ENCODE results near the gene OR4D5. TPM values are rescaled to one million over a fixed set of nuclear protein-coding genes. Genes with fewer than 3 reads are reported as not detected.

The OR4D5 gene
- total RNA-seq, 1 donor = not detected

DNA sequence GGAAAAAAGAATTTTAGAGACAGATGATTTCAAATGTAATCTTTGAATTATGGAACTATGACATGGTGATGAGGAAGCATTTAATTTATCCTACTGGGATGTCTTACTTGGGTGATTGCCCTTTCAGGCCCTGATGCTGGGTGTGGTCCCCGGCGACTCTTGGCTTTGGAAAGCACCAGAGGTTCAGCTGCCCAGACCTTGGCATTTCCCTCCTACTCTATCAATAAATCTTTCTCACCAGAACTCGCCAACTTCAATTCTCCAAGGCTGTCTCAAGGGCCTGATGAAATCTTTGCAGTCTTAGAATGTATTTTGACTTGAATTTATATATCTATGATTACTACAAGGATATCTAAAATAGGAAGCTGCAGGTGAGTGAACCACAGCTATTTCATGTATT is 18.5 kb upstream of the OR4D5 start:
- no peak overlapping the region for H3K4me3 ChIP-seq (ENCODE audit: low read depth, low read length)
- TF ChIP-seq, protein P1, sequence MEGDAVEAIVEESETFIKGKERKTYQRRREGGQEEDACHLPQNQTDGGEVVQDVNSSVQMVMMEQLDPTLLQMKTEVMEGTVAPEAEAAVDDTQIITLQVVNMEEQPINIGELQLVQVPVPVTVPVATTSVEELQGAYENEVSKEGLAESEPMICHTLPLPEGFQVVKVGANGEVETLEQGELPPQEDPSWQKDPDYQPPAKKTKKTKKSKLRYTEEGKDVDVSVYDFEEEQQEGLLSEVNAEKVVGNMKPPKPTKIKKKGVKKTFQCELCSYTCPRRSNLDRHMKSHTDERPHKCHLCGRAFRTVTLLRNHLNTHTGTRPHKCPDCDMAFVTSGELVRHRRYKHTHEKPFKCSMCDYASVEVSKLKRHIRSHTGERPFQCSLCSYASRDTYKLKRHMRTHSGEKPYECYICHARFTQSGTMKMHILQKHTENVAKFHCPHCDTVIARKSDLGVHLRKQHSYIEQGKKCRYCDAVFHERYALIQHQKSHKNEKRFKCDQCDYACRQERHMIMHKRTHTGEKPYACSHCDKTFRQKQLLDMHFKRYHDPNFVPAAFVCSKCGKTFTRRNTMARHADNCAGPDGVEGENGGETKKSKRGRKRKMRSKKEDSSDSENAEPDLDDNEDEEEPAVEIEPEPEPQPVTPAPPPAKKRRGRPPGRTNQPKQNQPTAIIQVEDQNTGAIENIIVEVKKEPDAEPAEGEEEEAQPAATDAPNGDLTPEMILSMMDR (IDR thresholded peaks at IDR 0.05; ENCODE audit: insufficient read depth, low read depth, low read length) = no peak
- no peak for DNase-seq (ENCODE audit: low read depth)

- H3K4me3 ChIP-seq (ENCODE audit: low read depth, low read length) = no peak overlapping the region
- TF ChIP-seq, protein P1 (IDR thresholded peaks at IDR 0.05; ENCODE audit: insufficient read depth, low read depth, low read length) = no peak
- no peak for DNase-seq (ENCODE audit: low read depth)
Measured at GRCh38 chr11:123924027-123924426, 15.4 kb upstream of the OR4D5 start.

DNA sequence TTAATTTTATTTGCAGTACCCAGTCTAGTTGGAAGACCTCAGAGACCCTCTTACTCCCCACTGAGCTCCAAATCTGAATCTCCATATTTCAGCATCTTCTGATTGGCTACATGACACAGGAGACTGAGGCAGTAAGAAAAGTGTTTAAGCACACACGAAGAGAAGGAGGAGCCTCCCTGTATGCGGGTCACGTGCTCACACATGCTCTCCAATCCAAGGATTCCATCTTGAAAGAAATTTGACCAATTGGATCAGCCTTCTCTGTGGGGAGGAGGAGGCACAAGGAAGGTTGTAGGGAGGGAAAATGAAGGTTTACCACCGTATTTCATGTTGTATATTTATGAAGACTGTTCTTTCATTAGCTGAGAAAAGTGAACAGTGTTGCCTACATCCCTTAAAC is 3.0 kb downstream of the OR4D5 start:
- no peak for DNase-seq (ENCODE audit: low read depth)
- H3K4me3 ChIP-seq (ENCODE audit: low read depth, low read length) = no peak overlapping the region
- TF ChIP-seq, protein P1 (IDR thresholded peaks at IDR 0.05; ENCODE audit: insufficient read depth, low read depth, low read length) = no peak

GRCh38 chr11:123943738-123944137 is 4.3 kb downstream of the OR4D5 start, which contains the start of gene OR6T1:
OR6T1 (minus strand) TSS chr11:123943838; CDS start chr11:123943838, 0 bp downstream.
- H3K4me3 ChIP-seq (ENCODE audit: low read depth, low read length) = no peak within 1 kb of the TSS
- DNase-seq (ENCODE audit: low read depth) = no peak
- TF ChIP-seq, protein P1 (IDR thresholded peaks at IDR 0.05; ENCODE audit: insufficient read depth, low read depth, low read length) = no peak

GRCh38 chr11:123945132-123945531 is 5.7 kb downstream of the OR4D5 start:
- H3K4me3 ChIP-seq (ENCODE audit: low read depth, low read length) = no peak overlapping the region
- no peak for DNase-seq (ENCODE audit: low read depth)
- TF ChIP-seq, protein P1 (IDR thresholded peaks at IDR 0.05; ENCODE audit: insufficient read depth, low read depth, low read length) = no peak

- TF ChIP-seq, protein P1 (IDR thresholded peaks at IDR 0.05; ENCODE audit: insufficient read depth, low read depth, low read length) = no peak
- no peak for DNase-seq (ENCODE audit: low read depth)
- no peak overlapping the region for H3K4me3 ChIP-seq (ENCODE audit: low read depth, low read length)
Measured at GRCh38 chr11:123956752-123957151, 17.3 kb downstream of the OR4D5 start.

DNA sequence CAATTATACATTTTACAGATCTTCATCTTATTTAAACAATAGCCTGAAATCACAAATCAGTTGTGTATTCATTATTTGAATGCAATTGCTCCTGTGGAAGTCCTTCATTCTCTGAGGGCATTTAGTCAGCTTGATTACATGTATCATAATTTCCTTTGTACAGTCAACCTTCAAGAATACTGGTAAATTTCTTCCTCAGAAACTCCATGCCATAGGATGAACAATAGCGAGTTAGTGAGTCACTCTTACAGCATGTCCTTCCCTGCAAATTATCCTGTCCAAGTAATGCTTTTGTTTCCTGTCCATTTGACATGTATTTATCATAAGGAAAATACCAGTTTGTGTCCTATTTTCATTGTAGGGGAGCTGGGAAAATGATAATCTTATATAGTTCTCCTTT is 34.4 kb downstream of the OR4D5 start:
- no peak overlapping the region for H3K4me3 ChIP-seq (ENCODE audit: low read depth, low read length)

More for the DNA sequence above, 34.4 kb downstream of the OR4D5 start:
- TF ChIP-seq, protein P1 (IDR thresholded peaks at IDR 0.05; ENCODE audit: insufficient read depth, low read depth, low read length) = no peak
- DNase-seq (ENCODE audit: low read depth) = no peak
